Measurements from ENCODE around the gene MTHFD1.

GRCh38 chr14:64442300-64442988 is 54.3 kb downstream of the MTHFD1 start:
- TF ChIP-seq CTCF (IDR thresholded peaks at IDR 0.05) (no peak), TP53 (CRISPR knock-in tag; IDR thresholded peaks at IDR 0.05) (no peak), EP300 (IDR thresholded peaks at IDR 0.05) (no peak), SREBF2 (IDR thresholded peaks at IDR 0.05) (no peak), POLR2AphosphoS2 (conservative IDR thresholded peaks at IDR 0.05; ENCODE audit: low read length) (no peak), JUNB (IDR thresholded peaks at IDR 0.05) (no peak)

Measured in A549 (cell line).